DMS153 treated with DMSO at 0.1 percent for 48 hours (cell line): ENCODE results near the gene INO80C.
"Not testable (repeated sequence)": the region's sequence is repeated elsewhere in the genome, so short reads cannot be mapped to it uniquely, and the experiment has no call there.

Experiments used
- DNase-seq: peaks from one replicate; lab custom pipeline; 2025; ENCODE audit not compliant: unreplicated experiment; lab: John Stamatoyannopoulos, UW

The INO80C gene

DNA sequence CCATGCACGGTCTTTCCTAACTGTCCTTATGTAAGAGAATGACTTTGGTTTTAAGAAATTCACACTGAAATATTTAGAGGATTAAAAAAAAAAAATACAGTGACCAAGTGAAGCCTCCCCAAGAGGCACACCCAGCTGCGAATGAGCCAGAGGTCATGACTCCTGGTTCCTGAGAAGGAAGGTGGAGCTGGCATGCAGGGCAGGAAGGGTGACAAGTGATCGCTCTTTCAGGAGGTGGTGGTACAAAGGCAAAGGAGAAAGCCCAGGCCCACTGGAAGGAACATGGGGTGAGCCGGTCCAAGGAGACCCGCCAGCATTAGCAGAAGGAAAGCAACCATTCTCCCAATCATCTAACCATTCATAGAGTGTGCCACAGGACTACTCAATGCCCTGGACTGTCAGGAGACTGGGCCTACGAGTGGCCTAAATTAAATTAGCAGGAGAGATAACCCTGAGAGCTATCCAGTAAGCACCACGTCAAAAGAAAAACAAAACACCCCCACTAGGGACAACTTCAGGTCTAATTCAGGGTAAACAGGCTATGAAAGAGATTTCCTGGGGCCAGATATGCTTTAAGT is 7.8 kb downstream of the INO80C start:
- no peak for DNase-seq

DNA sequence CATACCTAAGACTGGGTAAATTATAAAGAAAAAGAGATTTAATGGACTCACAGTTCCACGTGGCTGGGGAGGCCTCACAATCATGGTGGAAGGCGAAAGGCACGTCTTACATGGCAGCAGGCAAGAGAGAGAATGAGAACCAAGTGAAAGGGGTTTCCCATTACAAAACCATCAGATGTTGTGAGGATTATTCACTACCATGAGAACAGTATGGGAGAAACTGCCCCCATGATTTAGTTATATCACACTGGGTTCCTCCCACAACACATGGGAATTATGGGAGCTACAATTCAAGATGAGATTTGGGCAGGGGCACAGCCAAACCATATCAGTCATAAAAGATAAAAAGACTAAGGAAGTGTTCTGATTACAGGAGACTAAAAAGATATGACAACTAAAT is 8.5 kb downstream of the INO80C start:
- not testable (repeated sequence) for DNase-seq

DNA sequence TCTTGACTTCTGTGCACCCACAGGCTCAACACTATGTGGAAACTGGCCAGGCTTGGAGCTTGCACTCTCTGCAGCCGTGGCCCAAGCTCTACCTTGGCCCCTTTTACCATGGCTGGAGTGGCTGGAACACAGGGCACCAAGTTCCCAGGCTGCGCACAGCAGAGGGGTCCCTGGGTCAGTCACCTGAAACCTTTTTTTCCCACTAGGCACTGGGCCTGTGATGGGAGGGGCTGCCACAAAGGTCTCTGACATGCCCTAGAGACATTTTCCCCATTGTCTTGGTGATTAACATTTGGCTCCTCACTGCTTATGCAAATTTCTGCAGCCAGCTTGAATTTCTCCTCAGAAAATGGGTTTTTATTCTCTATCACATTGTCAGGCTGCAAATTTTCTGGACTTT is 9.4 kb downstream of the INO80C start:
- not testable (repeated sequence) for DNase-seq

GRCh38 chr18:35487525-35487924 is 10.2 kb downstream of the INO80C start:
- DNase-seq, result not testable (repeated sequence)

DNA sequence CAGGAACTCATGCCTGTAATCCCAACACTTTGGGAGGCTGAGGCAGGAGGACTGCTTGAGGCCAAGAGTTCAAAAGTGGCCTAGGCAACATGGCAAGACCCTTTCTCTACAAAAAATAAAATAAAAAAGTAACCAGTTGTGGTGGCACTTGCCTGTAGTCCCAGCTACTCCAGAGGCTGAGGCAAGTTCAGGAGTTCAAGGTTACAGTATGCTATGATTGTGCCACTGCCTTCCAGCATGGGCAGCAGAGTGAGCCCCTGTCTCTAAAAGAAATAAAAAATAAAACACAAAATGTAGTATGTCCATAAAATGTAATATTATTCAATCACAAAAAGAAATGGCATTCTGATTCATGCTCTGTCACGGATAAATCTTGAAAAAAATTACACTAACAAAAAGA is 11.9 kb downstream of the INO80C start:
- no peak for DNase-seq

DNA sequence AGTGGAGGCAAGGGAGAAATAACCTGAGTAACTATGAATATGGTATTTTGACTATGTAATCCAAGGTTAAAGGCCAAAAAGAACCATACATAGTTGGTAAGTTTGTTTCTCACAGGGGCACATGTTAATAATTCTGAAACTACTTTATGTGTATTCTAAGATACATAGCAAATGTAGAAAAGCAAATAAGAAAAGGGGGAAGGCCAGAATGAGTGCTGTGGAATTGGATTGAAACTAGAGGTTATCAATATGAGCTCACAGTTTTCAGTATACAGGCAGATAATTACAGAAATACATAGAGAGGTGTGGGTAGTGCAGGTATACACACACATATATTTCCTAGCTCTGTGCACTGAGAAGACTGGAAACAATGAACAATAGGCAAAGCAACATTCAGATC is 13.7 kb downstream of the INO80C start:
- no peak for DNase-seq

- no peak for DNase-seq
Measured at GRCh38 chr18:35481960-35482366, 15.8 kb downstream of the INO80C start.

DNA sequence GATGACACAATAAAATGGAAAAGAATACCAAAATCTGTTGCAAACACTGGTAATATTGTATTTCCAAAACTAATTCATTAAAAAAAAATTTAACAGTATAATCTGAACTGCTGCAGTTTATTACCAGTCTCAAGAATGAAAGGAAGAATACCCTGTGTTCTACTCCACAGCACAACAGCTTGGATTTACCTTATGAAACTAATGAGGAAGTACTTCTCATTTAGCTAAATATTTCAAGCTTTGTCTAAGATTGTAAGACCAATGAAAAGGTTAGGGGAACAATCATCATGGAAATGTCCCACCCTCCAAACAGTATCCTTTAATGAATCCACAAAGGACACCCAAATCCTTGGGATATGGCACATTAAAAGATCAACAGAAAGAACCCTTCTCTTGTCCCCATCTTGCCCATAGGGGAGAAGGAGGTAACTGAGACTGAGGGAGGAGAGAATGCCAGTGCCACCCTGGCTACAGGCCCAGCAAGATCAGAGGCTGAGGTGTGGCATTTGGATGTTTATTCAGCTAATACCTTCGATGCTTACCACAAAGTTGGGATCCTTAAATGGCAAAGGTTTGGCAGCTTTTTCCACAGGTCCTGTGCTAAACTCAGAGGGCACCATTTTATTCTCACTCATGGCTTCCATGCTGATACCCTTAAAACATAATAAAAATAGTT is 17.7 kb downstream of the INO80C start:
- no peak for DNase-seq

DNA sequence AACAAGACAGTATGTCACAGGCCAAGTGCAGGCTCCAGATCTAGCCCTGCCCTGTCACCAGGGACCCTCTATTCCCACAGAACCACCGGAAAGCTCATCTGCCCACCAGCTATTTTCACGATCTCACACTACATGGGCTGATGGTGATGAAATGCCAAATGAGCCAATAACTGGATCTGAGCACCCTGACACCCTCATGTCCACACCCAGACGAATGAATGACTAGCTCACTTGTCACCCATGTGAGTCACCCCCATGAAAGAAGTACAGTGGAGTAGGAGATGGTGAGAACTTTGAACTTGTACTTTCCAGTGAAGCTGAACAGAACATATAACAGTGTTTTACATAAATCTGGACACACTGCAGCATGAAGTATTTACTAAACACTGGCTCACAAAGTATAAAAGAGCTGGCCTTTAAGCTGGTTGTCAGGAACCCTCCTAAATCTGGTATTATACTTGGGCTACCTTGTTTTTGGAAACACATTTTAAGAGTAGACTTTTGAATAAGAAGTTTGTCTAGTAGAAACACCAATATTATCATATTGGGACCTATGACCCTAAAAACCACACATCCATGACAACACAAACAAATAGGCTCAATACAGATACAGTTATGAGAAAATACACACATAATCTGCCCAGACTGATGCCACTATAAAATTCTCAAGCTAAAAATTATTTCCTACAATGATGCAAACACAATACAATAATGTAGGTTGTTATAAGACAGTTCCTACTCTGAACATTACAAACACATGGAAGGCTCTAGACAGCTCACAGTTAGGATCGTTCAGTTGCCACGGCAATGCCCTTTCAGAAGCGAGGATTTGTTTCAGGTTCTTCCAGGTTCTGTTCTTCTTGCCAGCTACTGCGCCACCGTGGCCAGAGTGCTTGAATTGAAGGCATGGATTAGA is 19.0 kb downstream of the INO80C start:
- no peak for DNase-seq

GRCh38 chr18:35477974-35478373 is 19.8 kb downstream of the INO80C start:
- no peak for DNase-seq

DNA sequence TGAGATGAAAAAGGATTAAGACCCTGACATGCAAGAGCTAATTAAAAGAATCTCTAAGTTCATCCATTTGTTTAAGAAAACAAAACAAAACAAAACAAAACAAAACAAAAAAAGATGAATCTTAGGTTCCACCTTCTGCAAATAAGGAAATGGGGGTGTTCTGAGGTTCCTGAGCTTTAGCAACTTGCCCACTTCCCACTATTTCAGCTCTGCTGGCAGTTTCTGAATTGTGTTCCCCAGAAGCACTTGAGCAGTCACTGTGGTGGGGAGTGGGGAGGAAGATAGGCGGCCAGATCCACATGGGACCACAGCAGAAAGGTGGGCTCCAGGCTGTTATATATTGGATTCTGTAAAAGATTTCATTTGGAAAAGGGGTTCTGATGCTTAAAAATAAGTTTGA is 20.3 kb downstream of the INO80C start:
- no peak for DNase-seq

DNA sequence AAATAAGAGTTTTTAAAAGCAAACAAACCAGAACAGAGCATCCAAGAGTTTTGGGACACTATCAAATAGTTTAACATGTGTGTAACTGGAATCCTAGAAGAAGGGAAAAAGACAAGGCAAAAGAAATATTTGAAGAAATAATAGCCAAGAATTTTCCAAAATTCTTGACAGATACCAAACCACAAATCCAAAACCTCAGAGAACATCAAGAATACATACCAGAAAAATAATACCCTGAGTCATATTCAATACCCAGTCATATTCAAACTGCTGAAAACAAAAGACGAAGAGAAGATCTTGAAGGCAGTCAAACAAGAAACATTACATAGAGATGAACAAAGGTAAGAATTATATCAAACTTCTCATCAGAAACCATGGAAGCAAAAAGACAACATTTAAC is 22.9 kb downstream of the INO80C start:
- no peak for DNase-seq

DNA sequence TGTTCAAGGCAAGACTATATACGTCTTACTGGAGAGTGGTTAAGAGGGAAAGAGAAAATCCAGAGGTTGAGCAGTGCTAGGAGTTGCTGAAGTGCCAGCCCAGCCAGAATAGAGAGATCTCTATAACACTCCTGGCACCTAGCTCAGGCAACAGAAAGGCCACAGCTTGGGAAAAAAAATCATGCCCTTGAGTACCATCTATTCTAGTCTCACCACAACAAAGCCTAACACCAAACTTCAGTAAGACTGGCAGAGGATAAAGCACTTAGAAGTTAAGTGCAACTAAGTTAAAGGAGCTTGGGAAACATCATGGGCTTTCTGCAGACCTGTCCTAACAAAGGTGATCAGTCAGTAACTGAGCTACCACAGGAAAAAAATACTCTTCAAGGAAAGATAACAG is 24.2 kb downstream of the INO80C start:
- DNase-seq, result no peak

DNA sequence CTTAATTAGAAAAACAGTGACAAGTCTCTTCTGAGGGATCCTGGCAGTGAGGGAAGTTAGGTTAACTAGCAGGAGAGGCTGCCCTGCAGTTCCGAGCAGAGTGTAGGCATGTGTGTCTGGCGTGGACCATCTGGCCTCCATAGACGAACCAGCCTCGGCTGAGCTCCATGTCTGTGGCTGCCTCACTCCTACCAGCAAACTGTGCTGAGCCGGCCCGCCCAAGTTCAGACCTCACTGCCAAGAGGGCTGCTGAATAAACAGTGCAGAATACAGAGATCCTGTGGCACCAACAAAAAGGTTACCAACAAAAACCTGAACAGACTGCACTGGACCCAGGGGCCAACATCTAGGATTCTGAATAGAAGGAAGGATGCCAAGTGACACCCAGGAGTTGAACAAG is 27.3 kb downstream of the INO80C start:
- no peak for DNase-seq

DNA sequence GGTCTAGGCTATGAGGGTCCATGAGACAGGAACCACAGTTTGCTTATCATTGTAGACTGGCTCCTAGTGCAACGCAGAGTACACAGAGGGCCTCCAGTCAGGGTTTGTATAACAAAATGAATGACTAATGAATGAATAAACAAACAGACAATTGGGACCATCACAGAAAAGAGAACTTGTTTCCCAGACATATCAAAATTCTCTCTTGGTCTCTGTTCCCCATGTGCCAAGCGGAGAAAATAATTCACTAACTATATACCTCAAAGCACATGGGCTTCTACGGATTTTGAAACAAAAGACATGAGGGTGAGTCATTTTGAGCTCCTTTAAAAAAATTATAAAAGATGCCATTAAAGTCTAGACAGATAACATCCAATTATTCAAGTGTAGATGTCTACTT is 28.0 kb downstream of the INO80C start:
- no peak for DNase-seq

- no peak for DNase-seq
Measured at GRCh38 chr18:35468711-35469110, 29.0 kb downstream of the INO80C start.

- DNase-seq, result peak; percentile 6
Measured at GRCh38 chr18:35467624-35468016, 30.1 kb downstream of the INO80C start.

GRCh38 chr18:35466815-35467623 is 30.7 kb downstream of the INO80C start:
- no peak for DNase-seq

- no peak for DNase-seq
Measured at GRCh38 chr18:35466334-35466733, 31.4 kb downstream of the INO80C start.

GRCh38 chr18:35465329-35465728 is 32.4 kb downstream of the INO80C start:
- DNase-seq, result no peak

DNA sequence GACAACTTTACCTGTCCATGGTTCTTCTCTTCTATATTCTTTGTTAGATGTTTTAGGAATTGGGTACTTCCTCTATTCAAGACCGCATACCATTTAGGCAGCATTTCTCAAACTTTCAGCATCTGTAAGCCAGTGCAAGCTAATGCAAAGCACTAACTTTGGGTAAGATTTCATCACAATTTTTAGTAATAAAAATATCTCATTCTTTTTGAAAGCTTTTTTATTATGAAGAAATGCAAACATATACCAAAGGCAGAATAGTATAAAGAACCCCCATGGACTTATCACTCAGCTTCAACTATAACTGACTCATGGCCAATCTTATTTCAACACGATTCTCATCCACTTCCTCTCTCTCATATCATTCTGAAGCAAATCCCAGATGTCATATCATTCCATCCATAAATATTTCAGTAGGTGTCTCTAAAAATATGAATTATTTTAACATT is 32.9 kb downstream of the INO80C start:
- DNase-seq, result no peak
